GM23338 (cell line): ENCODE data around the gene BCL2L2. TPM values are rescaled to one million over a fixed set of nuclear protein-coding genes. Genes with fewer than 3 reads are reported as not detected.
A peak's percentile ranks its signal among the peaks of the same experiment; 100 is the strongest.

Experiments
- ATAC-seq: fragments of 200-7000 bp; cut with Tn5 transposase; 3 replicates; pipeline ENCODE4 v1.9.1; 2020
- DNase-seq: peaks from one replicate; pipeline ENCODE4 v3.0.0-alpha.2; 2015; ENCODE audit warnings: low spot score
- H2AFZ ChIP-seq: fragments of 200-600 bp; sonication (generic); 2 replicates; pipeline ENCODE4 v1.8.0; 2016; ENCODE audit warnings: antibody characterized with exemption, mild to moderate bottlenecking, moderate library complexity
- H3F3A ChIP-seq: fragments of 200-600 bp; sonication (generic); replicated peaks from 2 replicates; pipeline ENCODE4 v1.8.0; 2017; ENCODE audit warnings: antibody characterized with exemption, mixed run types, low read depth
- H3K27ac ChIP-seq: fragments of 200-600 bp; sonication (generic); 2 replicates; pipeline ENCODE4 v1.6.1; 2016; ENCODE audit warnings: low read depth
- H3K27me3 ChIP-seq: fragments of 200-600 bp; sonication (generic); 2 replicates; pipeline ENCODE4 v1.8.0; 2016; ENCODE audit warnings: mild to moderate bottlenecking, mixed run types, moderate library complexity; ENCODE audit not compliant: insufficient read depth
- H3K36me3 ChIP-seq: fragments of 200-600 bp; sonication (generic); 2 replicates; pipeline ENCODE4 v1.8.0; 2016; ENCODE audit warnings: mild to moderate bottlenecking; ENCODE audit not compliant: insufficient read depth
- H3K4me1 ChIP-seq: fragments of 200-600 bp; sonication (generic); 2 replicates; pipeline ENCODE4 v1.8.0; 2016; ENCODE audit warnings: mild to moderate bottlenecking, moderate library complexity; ENCODE audit not compliant: insufficient read depth
- H3K4me2 ChIP-seq: fragments of 200-600 bp; sonication (generic); 2 replicates; pipeline ENCODE4 v1.7.1; 2017; ENCODE audit warnings: mixed run types
- H3K4me3 ChIP-seq: fragments of 200-600 bp; sonication (generic); 2 replicates; pipeline ENCODE4 v1.6.1; 2016; ENCODE audit warnings: mixed run types
- H3K79me2 ChIP-seq: fragments of 200-600 bp; sonication (generic); replicated peaks from 2 replicates; pipeline ENCODE4 v1.8.0; 2017; ENCODE audit warnings: mild to moderate bottlenecking; ENCODE audit not compliant: insufficient read depth
- H3K9me2 ChIP-seq: fragments of 200-600 bp; sonication (generic); 2 replicates; pipeline ENCODE4 v1.8.0; 2017; ENCODE audit not compliant: insufficient read depth
- H4K20me1 ChIP-seq: fragments of 200-600 bp; sonication (generic); replicated peaks from 2 replicates; pipeline ENCODE4 v1.8.0; 2017; ENCODE audit warnings: mild to moderate bottlenecking; ENCODE audit not compliant: insufficient read depth
- H3K27ac Mint-ChIP-seq: 2 replicates; pipeline ENCODE4 v1.8.0; 2020; ENCODE audit warnings: inconsistent platforms, mild to moderate bottlenecking, moderate library complexity, mixed read lengths
- H3K27me3 Mint-ChIP-seq: 3 replicates; pipeline ENCODE4 v1.8.0; 2022; ENCODE audit warnings: low read depth, mild to moderate bottlenecking, moderate library complexity, mixed read lengths, inconsistent platforms; ENCODE audit not compliant: insufficient read depth, poor library complexity
- H3K36me3 Mint-ChIP-seq: 3 replicates; pipeline ENCODE4 v1.8.0; 2021; ENCODE audit warnings: low read depth, mild to moderate bottlenecking, inconsistent platforms, moderate library complexity, mixed read lengths
- H3K4me1 Mint-ChIP-seq: 3 replicates; pipeline ENCODE4 v1.8.0; 2020; ENCODE audit warnings: mild to moderate bottlenecking, inconsistent platforms, mixed read lengths
- H3K4me3 Mint-ChIP-seq: 3 replicates; pipeline ENCODE4 v1.8.0; 2021; ENCODE audit warnings: moderate library complexity, mild to moderate bottlenecking, inconsistent platforms, mixed read lengths
- H3K9me3 Mint-ChIP-seq: 3 replicates; pipeline ENCODE4 v1.8.0; 2020; ENCODE audit warnings: moderate library complexity, mild to moderate bottlenecking, inconsistent platforms, mixed read lengths
- EZH2phosphoT487 ChIP-seq: fragments of 200-600 bp; sonication (generic); IDR thresholded peaks from one replicate; pipeline ENCODE4 v1.8.1; 2018; ENCODE audit warnings: antibody characterized with exemption; ENCODE audit not compliant: unreplicated experiment
- JUNB ChIP-seq: IDR thresholded peaks from one replicate; pipeline ENCODE4 v1.6.1; 2016; ENCODE audit warnings: antibody characterized with exemption; ENCODE audit not compliant: unreplicated experiment
- POLR2AphosphoS5 ChIP-seq: IDR thresholded peaks from 2 replicates; pipeline ENCODE4 v1.6.1; 2016; ENCODE audit warnings: antibody characterized with exemption, low read depth
- polyA plus RNA-seq: library from polyadenylated mRNA; unstranded; fragments of >200 nt; fragmentation: Nextera tagmentation; extraction: Ambion mirVana; gene quantifications from 2 replicates; pipeline ENCODE4 v1.2.1, GENCODE V29; 2016
- total RNA-seq: library from RNA; depleted of rRNA; stranded (reverse); fragments of >200 nt; shearing (Covaris generic); gene quantifications from 2 replicates; pipeline ENCODE4 v1.2.3, GENCODE V29; 2014
- TF ChIP-seq, protein P1 (sequence below), 2 experiments: fragments of 200-600 bp in 1 of 2; sonication (generic) in 1 of 2; conservative IDR thresholded peaks; 2 replicates each; pipeline versions ENCODE4 v1.5.1 to v1.6.1; 2016 to 2017; ENCODE audit warnings: antibody characterized with exemption in 2 of 2, low read depth in 2 of 2, mild to moderate bottlenecking in 2 of 2, moderate library complexity in 1 of 2
- TF ChIP-seq, protein P2 (sequence below): IDR thresholded peaks from one replicate; pipeline ENCODE4 v1.6.1; 2018; ENCODE audit warnings: antibody characterized with exemption; ENCODE audit not compliant: unreplicated experiment
- TF ChIP-seq, protein P3 (sequence below): fragments of 250-450 bp; sonication (Bioruptor Pico); IDR thresholded peaks from 2 replicates; pipeline ENCODE4 v1.5.0; 2020; ENCODE audit warnings: mild to moderate bottlenecking, moderate library complexity

BCL2L2 gene
- total and polyA plus RNA-seq, 2 experiments from 2014 or later: 3.5 to 12.3 TPM

DNA sequence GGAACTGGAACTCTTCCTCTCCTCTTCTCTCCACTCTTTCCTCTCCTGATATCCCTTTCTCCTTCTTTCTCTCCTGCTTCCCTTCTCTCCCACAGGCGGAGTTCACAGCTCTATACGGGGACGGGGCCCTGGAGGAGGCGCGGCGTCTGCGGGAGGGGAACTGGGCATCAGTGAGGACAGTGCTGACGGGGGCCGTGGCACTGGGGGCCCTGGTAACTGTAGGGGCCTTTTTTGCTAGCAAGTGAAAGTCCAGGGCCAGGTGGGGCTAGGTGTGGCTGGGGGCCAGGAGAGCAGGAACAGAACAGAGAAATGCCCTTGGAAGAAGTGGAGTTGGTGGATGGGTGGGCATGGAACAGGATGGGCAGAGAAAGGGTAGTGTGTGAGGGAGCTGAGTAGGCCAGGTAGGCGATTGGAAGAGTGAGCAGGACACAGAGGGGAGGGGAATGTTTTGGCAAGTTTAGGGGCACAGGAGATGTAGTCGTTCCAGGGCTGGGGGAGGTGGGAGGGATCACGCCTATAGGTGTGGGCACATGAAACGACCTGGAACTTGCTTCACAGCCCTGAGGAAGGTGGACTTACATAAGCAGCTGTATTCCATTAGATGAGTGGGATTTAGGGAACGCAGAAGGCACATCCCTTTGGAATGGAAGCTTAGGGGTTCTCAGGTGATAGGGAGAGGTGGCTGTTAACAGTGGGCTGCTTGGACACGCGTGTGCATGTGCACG, 2.2 kb downstream of the BCL2L2 start:
- Mint-ChIP-seq H3K4me3 (peak overlapping the region; percentile 94; the same call in 2 of the 3 replicates), H3K27ac (no peak overlapping the region), H3K4me1 (peaks cover 23% of the 10 kb centered on the region), H3K36me3 (peaks cover 24% of the 10 kb centered on the region; the same call in 2 of the 3 replicates), H3K27me3 (peaks cover 5% of the 10 kb centered on the region), H3K9me3 (no peaks in the 10 kb centered on the region)
- peaks cover 15% of the 10 kb centered on the region for H3K4me1 ChIP-seq
- no peak overlapping the region for H3K4me3 ChIP-seq
- H3K36me3 ChIP-seq: no peaks in the 10 kb centered on the region; the same call in 1 of the 2 replicates
- no peak overlapping the region for H2AFZ ChIP-seq
- no peak overlapping the region for H3K4me2 ChIP-seq
- TF ChIP-seq, protein P1, sequence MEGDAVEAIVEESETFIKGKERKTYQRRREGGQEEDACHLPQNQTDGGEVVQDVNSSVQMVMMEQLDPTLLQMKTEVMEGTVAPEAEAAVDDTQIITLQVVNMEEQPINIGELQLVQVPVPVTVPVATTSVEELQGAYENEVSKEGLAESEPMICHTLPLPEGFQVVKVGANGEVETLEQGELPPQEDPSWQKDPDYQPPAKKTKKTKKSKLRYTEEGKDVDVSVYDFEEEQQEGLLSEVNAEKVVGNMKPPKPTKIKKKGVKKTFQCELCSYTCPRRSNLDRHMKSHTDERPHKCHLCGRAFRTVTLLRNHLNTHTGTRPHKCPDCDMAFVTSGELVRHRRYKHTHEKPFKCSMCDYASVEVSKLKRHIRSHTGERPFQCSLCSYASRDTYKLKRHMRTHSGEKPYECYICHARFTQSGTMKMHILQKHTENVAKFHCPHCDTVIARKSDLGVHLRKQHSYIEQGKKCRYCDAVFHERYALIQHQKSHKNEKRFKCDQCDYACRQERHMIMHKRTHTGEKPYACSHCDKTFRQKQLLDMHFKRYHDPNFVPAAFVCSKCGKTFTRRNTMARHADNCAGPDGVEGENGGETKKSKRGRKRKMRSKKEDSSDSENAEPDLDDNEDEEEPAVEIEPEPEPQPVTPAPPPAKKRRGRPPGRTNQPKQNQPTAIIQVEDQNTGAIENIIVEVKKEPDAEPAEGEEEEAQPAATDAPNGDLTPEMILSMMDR (conservative IDR thresholded peaks at IDR 0.05; ENCODE audit: low read depth in 2 of 2): no peak
- no peak for TF ChIP-seq POLR2AphosphoS5
- TF ChIP-seq, protein P2, sequence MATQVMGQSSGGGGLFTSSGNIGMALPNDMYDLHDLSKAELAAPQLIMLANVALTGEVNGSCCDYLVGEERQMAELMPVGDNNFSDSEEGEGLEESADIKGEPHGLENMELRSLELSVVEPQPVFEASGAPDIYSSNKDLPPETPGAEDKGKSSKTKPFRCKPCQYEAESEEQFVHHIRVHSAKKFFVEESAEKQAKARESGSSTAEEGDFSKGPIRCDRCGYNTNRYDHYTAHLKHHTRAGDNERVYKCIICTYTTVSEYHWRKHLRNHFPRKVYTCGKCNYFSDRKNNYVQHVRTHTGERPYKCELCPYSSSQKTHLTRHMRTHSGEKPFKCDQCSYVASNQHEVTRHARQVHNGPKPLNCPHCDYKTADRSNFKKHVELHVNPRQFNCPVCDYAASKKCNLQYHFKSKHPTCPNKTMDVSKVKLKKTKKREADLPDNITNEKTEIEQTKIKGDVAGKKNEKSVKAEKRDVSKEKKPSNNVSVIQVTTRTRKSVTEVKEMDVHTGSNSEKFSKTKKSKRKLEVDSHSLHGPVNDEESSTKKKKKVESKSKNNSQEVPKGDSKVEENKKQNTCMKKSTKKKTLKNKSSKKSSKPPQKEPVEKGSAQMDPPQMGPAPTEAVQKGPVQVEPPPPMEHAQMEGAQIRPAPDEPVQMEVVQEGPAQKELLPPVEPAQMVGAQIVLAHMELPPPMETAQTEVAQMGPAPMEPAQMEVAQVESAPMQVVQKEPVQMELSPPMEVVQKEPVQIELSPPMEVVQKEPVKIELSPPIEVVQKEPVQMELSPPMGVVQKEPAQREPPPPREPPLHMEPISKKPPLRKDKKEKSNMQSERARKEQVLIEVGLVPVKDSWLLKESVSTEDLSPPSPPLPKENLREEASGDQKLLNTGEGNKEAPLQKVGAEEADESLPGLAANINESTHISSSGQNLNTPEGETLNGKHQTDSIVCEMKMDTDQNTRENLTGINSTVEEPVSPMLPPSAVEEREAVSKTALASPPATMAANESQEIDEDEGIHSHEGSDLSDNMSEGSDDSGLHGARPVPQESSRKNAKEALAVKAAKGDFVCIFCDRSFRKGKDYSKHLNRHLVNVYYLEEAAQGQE: no peak
- TF ChIP-seq, protein P3, sequence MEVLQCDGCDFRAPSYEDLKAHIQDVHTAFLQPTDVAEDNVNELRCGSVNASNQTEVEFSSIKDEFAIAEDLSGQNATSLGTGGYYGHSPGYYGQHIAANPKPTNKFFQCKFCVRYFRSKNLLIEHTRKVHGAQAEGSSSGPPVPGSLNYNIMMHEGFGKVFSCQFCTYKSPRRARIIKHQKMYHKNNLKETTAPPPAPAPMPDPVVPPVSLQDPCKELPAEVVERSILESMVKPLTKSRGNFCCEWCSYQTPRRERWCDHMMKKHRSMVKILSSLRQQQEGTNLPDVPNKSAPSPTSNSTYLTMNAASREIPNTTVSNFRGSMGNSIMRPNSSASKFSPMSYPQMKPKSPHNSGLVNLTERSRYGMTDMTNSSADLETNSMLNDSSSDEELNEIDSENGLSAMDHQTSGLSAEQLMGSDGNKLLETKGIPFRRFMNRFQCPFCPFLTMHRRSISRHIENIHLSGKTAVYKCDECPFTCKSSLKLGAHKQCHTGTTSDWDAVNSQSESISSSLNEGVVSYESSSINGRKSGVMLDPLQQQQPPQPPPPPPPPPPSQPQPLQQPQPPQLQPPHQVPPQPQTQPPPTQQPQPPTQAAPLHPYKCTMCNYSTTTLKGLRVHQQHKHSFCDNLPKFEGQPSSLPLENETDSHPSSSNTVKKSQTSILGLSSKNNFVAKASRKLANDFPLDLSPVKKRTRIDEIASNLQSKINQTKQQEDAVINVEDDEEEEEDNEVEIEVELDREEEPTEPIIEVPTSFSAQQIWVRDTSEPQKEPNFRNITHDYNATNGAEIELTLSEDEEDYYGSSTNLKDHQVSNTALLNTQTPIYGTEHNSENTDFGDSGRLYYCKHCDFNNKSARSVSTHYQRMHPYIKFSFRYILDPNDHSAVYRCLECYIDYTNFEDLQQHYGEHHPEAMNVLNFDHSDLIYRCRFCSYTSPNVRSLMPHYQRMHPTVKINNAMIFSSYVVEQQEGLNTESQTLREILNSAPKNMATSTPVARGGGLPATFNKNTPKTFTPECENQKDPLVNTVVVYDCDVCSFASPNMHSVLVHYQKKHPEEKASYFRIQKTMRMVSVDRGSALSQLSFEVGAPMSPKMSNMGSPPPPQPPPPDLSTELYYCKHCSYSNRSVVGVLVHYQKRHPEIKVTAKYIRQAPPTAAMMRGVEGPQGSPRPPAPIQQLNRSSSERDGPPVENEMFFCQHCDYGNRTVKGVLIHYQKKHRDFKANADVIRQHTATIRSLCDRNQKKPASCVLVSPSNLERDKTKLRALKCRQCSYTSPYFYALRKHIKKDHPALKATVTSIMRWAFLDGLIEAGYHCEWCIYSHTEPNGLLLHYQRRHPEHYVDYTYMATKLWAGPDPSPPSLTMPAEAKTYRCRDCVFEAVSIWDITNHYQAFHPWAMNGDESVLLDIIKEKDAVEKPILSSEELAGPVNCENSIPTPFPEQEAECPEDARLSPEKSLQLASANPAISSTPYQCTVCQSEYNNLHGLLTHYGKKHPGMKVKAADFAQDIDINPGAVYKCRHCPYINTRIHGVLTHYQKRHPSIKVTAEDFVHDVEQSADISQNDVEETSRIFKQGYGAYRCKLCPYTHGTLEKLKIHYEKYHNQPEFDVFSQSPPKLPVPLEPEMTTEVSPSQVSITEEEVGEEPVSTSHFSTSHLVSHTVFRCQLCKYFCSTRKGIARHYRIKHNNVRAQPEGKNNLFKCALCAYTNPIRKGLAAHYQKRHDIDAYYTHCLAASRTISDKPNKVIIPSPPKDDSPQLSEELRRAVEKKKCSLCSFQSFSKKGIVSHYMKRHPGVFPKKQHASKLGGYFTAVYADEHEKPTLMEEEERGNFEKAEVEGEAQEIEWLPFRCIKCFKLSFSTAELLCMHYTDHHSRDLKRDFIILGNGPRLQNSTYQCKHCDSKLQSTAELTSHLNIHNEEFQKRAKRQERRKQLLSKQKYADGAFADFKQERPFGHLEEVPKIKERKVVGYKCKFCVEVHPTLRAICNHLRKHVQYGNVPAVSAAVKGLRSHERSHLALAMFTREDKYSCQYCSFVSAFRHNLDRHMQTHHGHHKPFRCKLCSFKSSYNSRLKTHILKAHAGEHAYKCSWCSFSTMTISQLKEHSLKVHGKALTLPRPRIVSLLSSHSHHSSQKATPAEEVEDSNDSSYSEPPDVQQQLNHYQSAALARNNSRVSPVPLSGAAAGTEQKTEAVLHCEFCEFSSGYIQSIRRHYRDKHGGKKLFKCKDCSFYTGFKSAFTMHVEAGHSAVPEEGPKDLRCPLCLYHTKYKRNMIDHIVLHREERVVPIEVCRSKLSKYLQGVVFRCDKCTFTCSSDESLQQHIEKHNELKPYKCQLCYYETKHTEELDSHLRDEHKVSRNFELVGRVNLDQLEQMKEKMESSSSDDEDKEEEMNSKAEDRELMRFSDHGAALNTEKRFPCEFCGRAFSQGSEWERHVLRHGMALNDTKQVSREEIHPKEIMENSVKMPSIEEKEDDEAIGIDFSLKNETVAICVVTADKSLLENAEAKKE: no peak
- TF ChIP-seq JUNB: no peak
- TF ChIP-seq EZH2phosphoT487: no peak
- H4K20me1 ChIP-seq: no peaks in the 10 kb centered on the region; the same call in 1 of the 2 replicates
- peaks cover 13% of the 10 kb centered on the region for H3K27me3 ChIP-seq
- H3F3A ChIP-seq: peaks cover 12% of the 10 kb centered on the region; the same call in 1 of the 2 replicates
- ATAC-seq: no peak
- H3K79me2 ChIP-seq: peaks cover 11% of the 10 kb centered on the region; the same call in 1 of the 2 replicates
- H3K9me2 ChIP-seq: no peaks in the 10 kb centered on the region
- H3K27ac ChIP-seq: no peak overlapping the region
- no peak for DNase-seq
